ENCODE results near the gene TSHZ2.
"Not testable (repeated sequence)": the region's sequence is repeated elsewhere in the genome, so short reads cannot be mapped to it uniquely, and the experiment has no call there.

Gene TSHZ2

DNA sequence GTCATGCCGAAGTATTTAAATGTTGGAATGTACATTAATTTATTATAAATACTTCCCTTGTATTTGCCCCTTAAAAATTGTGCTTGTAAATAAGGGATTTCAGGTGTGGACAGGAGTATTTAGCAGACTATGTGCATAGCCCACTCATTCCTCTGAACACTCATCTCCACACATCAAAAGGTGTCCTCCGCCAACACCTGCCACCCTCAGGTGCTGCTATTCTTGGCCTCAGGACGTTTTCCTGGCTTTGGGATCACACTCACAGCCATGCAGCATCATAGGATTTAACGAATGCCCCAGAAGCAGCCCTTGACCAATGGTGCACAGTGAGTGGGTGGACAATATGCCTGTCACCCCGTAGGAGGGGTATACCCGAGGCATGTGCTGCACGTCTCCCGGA is 390.6 kb downstream of the TSHZ2 start:
- H3K27ac ChIP-seq (ENCODE audit: low read depth, low read length, severe bottlenecking): no peak overlapping the region
- WGBS, 2 experiments (ENCODE audit: insufficient coverage in 2 of 2): 94% methylated on average over 6 to 7 of the region's 8 CpGs
- H3K9me3 ChIP-seq (ENCODE audit: control insufficient read depth, low read length): no peaks in the 10 kb centered on the region
- no peaks in the 10 kb centered on the region for H3K36me3 ChIP-seq (ENCODE audit: control insufficient read depth, insufficient read depth, low read length)
- no peaks in the 10 kb centered on the region for H3K4me1 ChIP-seq (ENCODE audit: control insufficient read depth, insufficient read depth, low read length, poor library complexity, severe bottlenecking)
- no peak overlapping the region for H3K4me3 ChIP-seq (ENCODE audit: extremely low read depth, insufficient read depth, low read length, poor library complexity, severe bottlenecking)

GRCh38 chr20:53364646-53365045 is 392.5 kb downstream of the TSHZ2 start:
- 89 to 94% methylated on average over 5 of the region's 5 CpGs for WGBS, 2 experiments (ENCODE audit: insufficient coverage in 2 of 2)

GRCh38 chr20:53365076-53365475 is 392.9 kb downstream of the TSHZ2 start:
- no peaks in the 10 kb centered on the region for H3K36me3 ChIP-seq (ENCODE audit: control insufficient read depth, insufficient read depth, low read length)
- no peak overlapping the region for H3K4me3 ChIP-seq (ENCODE audit: extremely low read depth, insufficient read depth, low read length, poor library complexity, severe bottlenecking)
- H3K4me1 ChIP-seq (ENCODE audit: control insufficient read depth, insufficient read depth, low read length, poor library complexity, severe bottlenecking): peaks cover 3% of the 10 kb centered on the region
- no peak overlapping the region for H3K27ac ChIP-seq (ENCODE audit: low read depth, low read length, severe bottlenecking)
- no CpG with 5 or more reads among the region's 1 CpG for WGBS, 2 experiments (ENCODE audit: insufficient coverage in 2 of 2)
- H3K9me3 ChIP-seq (ENCODE audit: control insufficient read depth, low read length): no peaks in the 10 kb centered on the region

More at GRCh38 chr20:53364646-53365045, 392.5 kb downstream of the TSHZ2 start:
- no peak overlapping the region for H3K27ac ChIP-seq (ENCODE audit: low read depth, low read length, severe bottlenecking)
- H3K4me1 ChIP-seq (ENCODE audit: control insufficient read depth, insufficient read depth, low read length, poor library complexity, severe bottlenecking): no peaks in the 10 kb centered on the region
- H3K36me3 ChIP-seq (ENCODE audit: control insufficient read depth, insufficient read depth, low read length): no peaks in the 10 kb centered on the region
- no peak overlapping the region for H3K4me3 ChIP-seq (ENCODE audit: extremely low read depth, insufficient read depth, low read length, poor library complexity, severe bottlenecking)
- no peaks in the 10 kb centered on the region for H3K9me3 ChIP-seq (ENCODE audit: control insufficient read depth, low read length)

DNA sequence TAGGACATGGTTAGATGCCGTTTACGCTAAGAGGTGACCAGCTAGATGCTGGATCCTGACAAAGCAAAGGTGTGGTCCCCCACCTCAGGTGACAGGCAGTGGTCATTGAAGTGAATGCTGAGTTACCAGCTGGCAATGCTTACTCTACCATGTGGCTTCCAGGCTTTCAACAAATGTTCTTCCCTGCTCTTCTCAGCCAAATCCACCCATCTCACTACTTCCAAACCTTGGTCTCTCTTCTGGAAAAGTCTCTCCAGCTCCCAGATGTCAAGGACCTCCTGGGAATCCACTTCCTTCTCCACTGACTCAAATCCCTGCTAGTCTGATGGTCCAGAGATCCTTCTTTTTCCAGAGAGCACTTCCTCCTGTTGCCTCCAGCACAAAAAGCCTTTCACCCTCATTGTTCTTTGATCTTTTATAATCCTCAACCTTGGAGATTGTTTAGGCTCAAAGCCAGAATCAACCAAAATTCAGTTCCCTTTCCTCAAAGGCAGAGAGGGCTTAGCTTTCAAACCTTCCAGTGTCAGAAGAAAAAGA is 393.4 kb downstream of the TSHZ2 start:
- Histone ChIP-seq H3K27ac (ENCODE audit: low read depth, low read length, severe bottlenecking) (no peak overlapping the region), H3K36me3 (ENCODE audit: control insufficient read depth, insufficient read depth, low read length) (no peaks in the 10 kb centered on the region), H3K4me1 (ENCODE audit: control insufficient read depth, insufficient read depth, low read length, poor library complexity, severe bottlenecking) (peaks cover 5% of the 10 kb centered on the region), H3K9me3 (ENCODE audit: control insufficient read depth, low read length) (no peaks in the 10 kb centered on the region), H3K4me3 (ENCODE audit: extremely low read depth, insufficient read depth, low read length, poor library complexity, severe bottlenecking) (no peak overlapping the region)
- WGBS, 2 experiments (ENCODE audit: insufficient coverage in 2 of 2): 100% methylated on average over 2 of the region's 2 CpGs

- not testable (repeated sequence) for H3K9me3 ChIP-seq (ENCODE audit: control insufficient read depth, low read length); H3K27ac ChIP-seq (ENCODE audit: low read depth, low read length, severe bottlenecking); H3K36me3 ChIP-seq (ENCODE audit: control insufficient read depth, insufficient read depth, low read length); H3K4me1 ChIP-seq (ENCODE audit: control insufficient read depth, insufficient read depth, low read length, poor library complexity, severe bottlenecking); H3K4me3 ChIP-seq (ENCODE audit: extremely low read depth, insufficient read depth, low read length, poor library complexity, severe bottlenecking)
- 91 to 95% methylated on average over 5 to 7 of the region's 8 CpGs for WGBS, 2 experiments (ENCODE audit: insufficient coverage in 2 of 2)
These were observed 394.8 kb downstream of the TSHZ2 start for GRCh38 chr20:53366928-53367327.

DNA sequence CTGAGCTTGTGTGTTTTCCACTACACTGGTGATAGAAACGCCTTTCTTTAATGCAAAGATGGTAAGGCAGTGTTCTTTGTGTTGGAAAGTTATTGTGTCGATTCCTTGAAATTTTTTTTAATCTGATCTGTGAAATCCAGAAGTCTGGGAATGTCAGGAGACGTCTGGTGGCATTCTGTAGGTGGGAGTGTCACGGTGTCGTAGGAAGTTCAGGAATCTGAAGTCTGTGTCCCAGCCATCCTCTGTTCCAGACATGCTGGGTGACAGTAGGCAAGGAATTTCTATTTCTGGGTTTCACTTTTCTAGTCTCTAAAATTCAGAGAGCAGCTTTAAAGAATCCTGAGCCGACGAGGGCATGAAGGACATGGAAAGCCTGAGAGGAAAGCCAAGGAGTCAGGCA is 397.7 kb downstream of the TSHZ2 start:
- Histone ChIP-seq H3K4me3 (ENCODE audit: extremely low read depth, insufficient read depth, low read length, poor library complexity, severe bottlenecking) (no peak overlapping the region), H3K36me3 (ENCODE audit: control insufficient read depth, insufficient read depth, low read length) (no peaks in the 10 kb centered on the region), H3K27ac (ENCODE audit: low read depth, low read length, severe bottlenecking) (no peak overlapping the region)

GRCh38 chr20:53370345-53370961 is 398.3 kb downstream of the TSHZ2 start:
- H3K4me1 ChIP-seq (ENCODE audit: control insufficient read depth, insufficient read depth, low read length, poor library complexity, severe bottlenecking): peaks cover 5% of the 10 kb centered on the region
- H3K9me3 ChIP-seq (ENCODE audit: control insufficient read depth, low read length): no peaks in the 10 kb centered on the region
- no peaks in the 10 kb centered on the region for H3K36me3 ChIP-seq (ENCODE audit: control insufficient read depth, insufficient read depth, low read length)
- WGBS, 2 experiments (ENCODE audit: insufficient coverage in 2 of 2): 87 to 89% methylated on average over 9 to 11 of the region's 13 CpGs
- no peak overlapping the region for H3K4me3 ChIP-seq (ENCODE audit: extremely low read depth, insufficient read depth, low read length, poor library complexity, severe bottlenecking)
- no peak overlapping the region for H3K27ac ChIP-seq (ENCODE audit: low read depth, low read length, severe bottlenecking)

More for the DNA sequence above, 397.7 kb downstream of the TSHZ2 start:
- Histone ChIP-seq H3K4me1 (ENCODE audit: control insufficient read depth, insufficient read depth, low read length, poor library complexity, severe bottlenecking) (peaks cover 5% of the 10 kb centered on the region), H3K9me3 (ENCODE audit: control insufficient read depth, low read length) (no peaks in the 10 kb centered on the region)
- WGBS, 2 experiments (ENCODE audit: insufficient coverage in 2 of 2): 87 to 96% methylated on average over 5 to 7 of the region's 7 CpGs

DNA sequence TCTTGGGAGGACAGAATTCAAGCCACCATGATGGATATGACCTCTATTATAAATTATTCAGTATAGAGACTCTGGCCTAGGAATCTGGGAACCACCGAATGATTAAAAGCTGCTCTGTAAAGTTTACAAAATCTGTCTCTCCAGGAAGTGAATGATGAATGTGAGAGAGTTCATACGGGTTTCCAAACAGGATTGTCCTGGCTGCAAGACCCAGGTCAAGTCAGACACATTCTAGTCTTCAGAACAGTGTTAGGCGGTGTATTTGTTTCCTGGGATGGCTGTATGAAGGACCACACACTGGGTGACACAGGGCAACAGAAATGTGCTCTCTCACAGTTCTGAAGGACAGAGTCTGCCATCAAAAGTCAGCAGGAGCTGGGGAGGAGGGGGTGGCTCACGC is 399.1 kb downstream of the TSHZ2 start:
- H3K27ac ChIP-seq (ENCODE audit: low read depth, low read length, severe bottlenecking): no peak overlapping the region
- no peaks in the 10 kb centered on the region for H3K36me3 ChIP-seq (ENCODE audit: control insufficient read depth, insufficient read depth, low read length)
- H3K9me3 ChIP-seq (ENCODE audit: control insufficient read depth, low read length): no peaks in the 10 kb centered on the region
- H3K4me1 ChIP-seq (ENCODE audit: control insufficient read depth, insufficient read depth, low read length, poor library complexity, severe bottlenecking): peaks cover 5% of the 10 kb centered on the region
- WGBS, 2 experiments (ENCODE audit: insufficient coverage in 2 of 2): 96 to 100% methylated on average over 1 to 2 of the region's 4 CpGs
- H3K4me3 ChIP-seq (ENCODE audit: extremely low read depth, insufficient read depth, low read length, poor library complexity, severe bottlenecking): no peak overlapping the region

DNA sequence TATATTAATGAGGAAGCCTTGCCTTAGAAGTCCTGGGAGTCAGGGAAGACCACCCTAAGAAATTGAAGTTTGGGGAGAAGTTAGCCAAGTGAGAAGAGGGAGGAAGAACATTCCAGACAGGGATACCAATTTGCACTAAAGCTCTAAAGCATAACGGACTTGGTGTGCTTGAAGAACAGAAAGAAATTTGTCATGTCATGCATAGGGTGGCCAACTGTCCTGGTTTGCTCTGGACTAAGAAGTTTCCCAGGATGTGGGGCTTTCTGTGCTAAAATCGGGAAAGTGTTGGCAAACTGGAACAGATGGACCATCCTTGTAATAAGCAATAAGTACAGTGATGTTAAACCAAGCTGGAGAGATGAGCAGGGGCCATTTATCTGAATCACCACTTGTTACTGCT is 403.9 kb downstream of the TSHZ2 start:
- WGBS, 2 experiments (ENCODE audit: insufficient coverage in 2 of 2): 82 to 90% methylated on average over 1 to 2 of the region's 2 CpGs
- H3K27ac ChIP-seq (ENCODE audit: low read depth, low read length, severe bottlenecking): no peak overlapping the region

DNA sequence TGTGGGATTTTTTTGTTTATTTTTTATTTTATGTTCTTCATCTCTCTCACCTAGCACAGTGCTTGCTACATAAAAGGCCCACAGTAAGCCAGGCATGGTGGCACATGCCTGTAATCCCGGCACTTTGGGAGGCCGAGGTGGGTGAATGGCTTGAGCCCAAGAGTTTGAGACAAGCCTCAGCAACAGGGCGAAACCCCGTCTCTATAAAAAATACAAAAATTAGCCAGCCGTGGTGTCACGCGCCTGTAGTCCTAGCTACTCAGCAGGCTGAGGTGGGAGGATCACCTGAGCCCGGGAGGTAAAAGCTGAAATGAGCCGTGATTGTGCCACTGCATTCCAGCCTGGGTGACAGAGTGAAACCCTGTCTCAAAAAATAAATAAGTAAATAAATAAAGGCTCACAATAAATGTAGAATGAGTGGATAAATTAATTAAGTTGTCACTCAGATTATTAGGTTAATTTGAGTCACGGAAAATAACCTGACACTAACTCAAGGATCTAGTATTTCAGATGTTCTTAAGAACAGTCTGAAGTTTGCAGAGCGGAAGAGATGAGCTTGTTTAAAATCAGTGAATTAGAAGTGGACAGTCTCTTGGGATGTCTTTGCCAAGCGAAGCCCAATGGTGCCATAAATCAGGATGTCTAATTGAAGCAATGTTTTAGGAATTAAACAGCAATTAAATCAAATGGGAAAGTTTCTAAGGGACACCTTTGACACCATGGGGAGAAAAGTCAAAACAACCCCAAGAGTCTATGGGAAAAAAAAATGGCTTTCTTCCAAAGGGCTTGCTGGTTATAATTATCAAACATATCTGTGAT is 407.1 kb downstream of the TSHZ2 start:
- Histone ChIP-seq H3K9me3 (ENCODE audit: control insufficient read depth, low read length) (no peaks in the 10 kb centered on the region), H3K36me3 (ENCODE audit: control insufficient read depth, insufficient read depth, low read length) (no peaks in the 10 kb centered on the region), H3K4me3 (ENCODE audit: extremely low read depth, insufficient read depth, low read length, poor library complexity, severe bottlenecking) (no peak overlapping the region), H3K27ac (ENCODE audit: low read depth, low read length, severe bottlenecking) (no peak overlapping the region), H3K4me1 (ENCODE audit: control insufficient read depth, insufficient read depth, low read length, poor library complexity, severe bottlenecking) (no peaks in the 10 kb centered on the region)
- WGBS, 2 experiments (ENCODE audit: insufficient coverage in 2 of 2): 83 to 85% methylated on average over 11 of the region's 12 CpGs

More for the DNA sequence above, 403.9 kb downstream of the TSHZ2 start:
- Histone ChIP-seq H3K4me1 (ENCODE audit: control insufficient read depth, insufficient read depth, low read length, poor library complexity, severe bottlenecking) (no peaks in the 10 kb centered on the region), H3K4me3 (ENCODE audit: extremely low read depth, insufficient read depth, low read length, poor library complexity, severe bottlenecking) (no peak overlapping the region), H3K9me3 (ENCODE audit: control insufficient read depth, low read length) (no peaks in the 10 kb centered on the region), H3K36me3 (ENCODE audit: control insufficient read depth, insufficient read depth, low read length) (no peaks in the 10 kb centered on the region)

- WGBS, 2 experiments (ENCODE audit: insufficient coverage in 2 of 2): 90 to 96% methylated on average over 3 to 4 of the region's 4 CpGs
- Histone ChIP-seq H3K36me3 (ENCODE audit: control insufficient read depth, insufficient read depth, low read length) (no peaks in the 10 kb centered on the region), H3K27ac (ENCODE audit: low read depth, low read length, severe bottlenecking) (no peak overlapping the region), H3K4me3 (ENCODE audit: extremely low read depth, insufficient read depth, low read length, poor library complexity, severe bottlenecking) (no peak overlapping the region), H3K4me1 (ENCODE audit: control insufficient read depth, insufficient read depth, low read length, poor library complexity, severe bottlenecking) (no peaks in the 10 kb centered on the region), H3K9me3 (ENCODE audit: control insufficient read depth, low read length) (no peaks in the 10 kb centered on the region)
These were observed 407.6 kb downstream of the TSHZ2 start for GRCh38 chr20:53379833-53380120.
